HG02763 (cell line): ENCODE measurements around the gene PCNA.
A peak's percentile ranks its signal among the peaks of the same experiment; 100 is the strongest.

Source experiments
- ATAC-seq: cut with Tn5 transposase; IDR thresholded peaks from one replicate; pipeline ENCODE4 v1.9.1; 2021; ENCODE audit warnings: mild to moderate bottlenecking, moderate library complexity; ENCODE audit not compliant: unreplicated experiment

PCNA gene

DNA sequence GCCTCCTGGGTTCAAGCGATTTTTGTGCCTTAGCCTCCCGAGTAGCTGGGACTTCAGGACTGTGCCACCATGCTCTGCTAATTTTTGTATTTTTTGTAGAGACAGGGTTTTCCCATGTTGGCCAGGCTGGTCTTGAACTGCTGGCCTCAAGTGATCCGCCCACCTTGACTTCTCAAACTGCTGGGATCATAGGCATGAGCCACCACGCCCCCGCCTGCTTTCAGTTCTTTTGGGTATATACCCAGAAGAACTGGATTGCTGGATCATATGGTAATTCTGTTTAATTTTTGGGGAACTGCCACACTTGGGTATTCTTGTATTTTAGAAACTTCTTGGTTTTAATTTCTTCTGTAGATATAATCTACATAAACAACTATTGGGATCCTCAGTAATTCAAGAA, 24.1 kb upstream of the PCNA start:
- no peak for ATAC-seq

DNA sequence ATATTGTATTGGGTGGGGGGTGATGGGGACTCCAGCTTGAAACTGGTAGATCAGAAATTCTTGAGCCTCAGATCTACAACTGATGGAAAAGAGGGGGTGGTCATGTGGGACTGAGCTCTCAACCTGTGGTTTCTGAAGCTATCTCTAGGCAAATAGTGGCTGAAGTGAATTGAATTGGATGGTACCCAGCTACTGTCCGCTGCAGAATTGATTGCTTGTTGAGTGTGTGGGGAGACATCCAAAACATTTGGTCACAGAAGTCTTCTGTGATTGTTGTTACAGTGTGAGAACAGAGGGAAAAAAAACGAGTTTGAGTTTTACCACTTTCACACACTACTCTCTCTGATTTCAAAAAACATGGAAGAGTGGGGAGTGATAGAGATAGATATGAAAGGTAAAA, 21.9 kb upstream of the PCNA start:
- ATAC-seq: no peak

DNA sequence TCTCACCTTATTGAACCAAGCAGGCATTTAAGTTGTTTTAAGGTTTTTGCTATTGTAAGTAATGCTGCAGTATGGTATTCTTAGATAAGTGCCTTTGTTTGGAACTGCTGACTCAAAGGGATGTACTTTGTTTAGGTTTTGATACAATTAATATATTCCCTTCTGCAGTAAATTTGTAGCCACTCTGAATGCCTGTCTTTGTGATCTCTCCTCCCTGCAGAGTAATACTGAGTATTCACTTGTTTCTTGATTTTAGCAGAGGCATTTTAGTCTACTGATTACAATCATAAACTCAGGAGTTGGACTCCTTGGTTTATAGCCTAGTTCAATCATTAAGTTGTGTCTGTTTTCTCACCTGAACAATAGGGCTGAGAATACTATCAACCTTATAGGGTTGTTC, 20.4 kb upstream of the PCNA start:
- ATAC-seq: no peak

DNA sequence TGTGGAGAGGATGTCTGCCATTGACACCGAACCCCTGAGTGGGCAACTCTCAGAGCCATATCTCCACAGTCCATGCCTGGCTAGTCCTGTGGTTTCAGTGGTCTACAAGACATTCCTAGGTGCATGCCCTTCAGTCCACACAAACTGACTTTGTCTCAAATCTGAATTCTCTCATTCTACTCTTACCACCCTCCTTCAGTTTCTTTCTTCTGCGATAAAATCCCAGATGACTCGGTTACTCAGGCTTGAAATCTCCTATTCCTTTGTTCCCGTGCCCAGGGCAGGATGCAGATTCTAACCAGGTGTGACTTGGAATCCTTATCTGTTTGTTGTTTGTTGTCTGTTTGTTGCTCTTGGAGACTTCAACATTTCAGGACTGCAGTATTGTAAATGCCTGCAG, 16.3 kb upstream of the PCNA start:
- peak; percentile 20 for ATAC-seq

DNA sequence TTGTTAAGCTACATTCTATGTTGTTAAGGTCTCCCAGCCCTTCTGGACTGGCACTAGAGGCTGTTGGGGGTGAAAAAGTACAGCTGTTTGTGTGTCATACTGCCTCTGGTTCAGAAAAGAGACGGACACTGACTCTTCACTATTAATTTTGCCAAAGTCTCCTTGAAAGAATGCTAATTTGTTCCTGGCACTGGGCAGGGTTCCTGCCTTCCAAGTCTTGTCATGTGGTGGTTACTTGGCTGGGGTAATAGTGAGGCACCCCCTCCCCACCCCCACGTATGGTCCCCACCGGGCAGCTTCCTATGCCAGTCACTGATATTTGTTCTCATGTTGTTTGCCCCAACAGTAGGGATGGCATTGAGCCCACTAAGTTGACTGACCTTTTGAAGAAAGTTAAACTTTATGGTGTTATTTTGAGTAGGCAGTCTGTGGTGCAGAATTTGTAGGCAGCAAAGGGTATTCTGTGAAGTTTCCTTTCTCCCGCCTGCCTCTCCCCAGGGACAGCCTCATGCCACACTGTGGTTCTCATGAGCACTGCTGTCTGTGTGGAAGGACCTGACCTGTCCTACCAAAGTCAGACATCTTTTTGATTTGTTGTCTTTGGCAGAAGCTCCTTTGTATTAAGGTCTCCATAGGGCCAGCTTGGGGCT, 15.7 kb upstream of the PCNA start:
- peak; percentile 45 for ATAC-seq

DNA sequence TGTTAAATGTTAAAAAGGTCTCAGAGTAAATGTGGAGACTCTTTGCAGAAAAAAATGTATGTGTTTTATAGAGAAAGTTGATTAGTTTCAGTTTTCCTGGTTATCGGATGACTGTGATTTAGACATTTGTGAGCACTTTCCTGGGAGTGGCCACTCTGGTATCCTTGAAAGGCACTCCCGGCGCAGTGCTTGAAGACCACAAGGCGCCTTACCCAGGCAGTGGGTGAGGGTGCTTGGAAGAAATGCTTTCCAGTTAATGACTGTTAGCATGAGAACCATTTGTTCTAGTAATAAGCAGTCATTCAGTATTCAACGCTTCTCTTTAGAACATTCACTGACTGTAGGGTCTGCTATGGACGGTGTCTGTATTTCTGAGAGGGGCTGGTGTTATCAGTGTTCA, 14.2 kb upstream of the PCNA start:
- no peak for ATAC-seq

DNA sequence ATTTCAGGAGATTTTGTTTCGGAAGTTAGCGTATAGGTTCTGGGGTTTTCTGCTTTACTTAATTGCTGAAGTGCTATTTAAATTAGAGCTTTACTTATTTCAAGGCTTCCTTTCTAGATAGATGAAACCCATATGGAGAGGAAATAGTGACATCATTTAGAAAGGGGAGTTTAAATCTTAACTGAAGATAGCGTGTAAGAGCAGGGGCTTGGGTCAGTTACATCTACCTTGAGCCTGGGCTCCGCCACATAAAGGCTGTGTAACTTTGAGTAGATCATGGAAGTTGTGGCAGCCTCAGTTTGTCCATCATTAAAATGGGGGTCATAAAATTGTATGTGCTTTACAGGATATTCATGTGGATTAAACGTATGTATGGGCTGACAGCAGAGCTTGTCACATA, 11.7 kb upstream of the PCNA start:
- ATAC-seq: no peak

DNA sequence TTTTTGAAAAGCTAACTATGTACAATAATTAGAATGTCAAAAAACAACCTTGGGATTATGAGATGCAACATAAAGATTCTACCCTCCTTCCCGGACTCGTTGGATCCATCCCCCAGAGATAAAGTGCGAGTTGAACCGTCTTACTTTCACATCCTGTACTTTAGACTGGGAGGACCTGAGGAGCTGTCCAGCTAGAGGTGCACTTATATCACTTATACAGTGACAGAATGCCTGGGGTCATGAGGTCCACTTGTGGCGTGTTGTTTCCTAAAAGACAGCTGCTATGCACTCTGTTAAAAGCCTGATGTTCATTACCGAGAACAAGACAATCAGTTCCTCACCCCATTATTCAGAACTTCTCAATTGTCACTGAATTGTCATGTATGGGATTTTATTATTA, 9.1 kb upstream of the PCNA start:
- no peak for ATAC-seq

DNA sequence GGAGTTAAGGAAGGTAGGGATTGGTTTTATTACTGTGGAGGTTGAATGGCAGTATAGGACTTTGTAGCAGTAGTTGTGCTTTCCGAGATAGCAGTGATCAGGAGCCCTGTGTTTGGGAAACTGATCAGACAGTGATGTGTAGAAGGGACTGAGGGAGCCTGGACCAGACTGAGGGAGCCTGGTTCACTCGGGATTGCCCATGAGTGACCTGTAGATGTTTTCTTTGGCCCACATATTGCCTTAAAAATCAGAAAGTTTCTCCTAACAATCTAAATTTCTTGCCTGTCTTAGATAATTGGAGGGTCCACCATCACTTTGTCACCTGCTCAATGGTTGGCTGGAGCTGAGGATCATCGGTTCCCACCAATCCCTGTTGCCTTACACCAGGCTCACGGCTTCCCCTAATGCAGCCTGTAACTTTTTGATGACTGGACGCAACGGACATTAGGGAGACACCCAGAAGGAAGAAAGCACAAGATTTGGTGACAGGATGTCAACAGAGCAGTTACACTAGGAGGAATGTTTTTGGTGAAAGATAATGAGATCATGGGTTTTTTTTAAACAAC, 8.2 kb upstream of the PCNA start:
- ATAC-seq: no peak

DNA sequence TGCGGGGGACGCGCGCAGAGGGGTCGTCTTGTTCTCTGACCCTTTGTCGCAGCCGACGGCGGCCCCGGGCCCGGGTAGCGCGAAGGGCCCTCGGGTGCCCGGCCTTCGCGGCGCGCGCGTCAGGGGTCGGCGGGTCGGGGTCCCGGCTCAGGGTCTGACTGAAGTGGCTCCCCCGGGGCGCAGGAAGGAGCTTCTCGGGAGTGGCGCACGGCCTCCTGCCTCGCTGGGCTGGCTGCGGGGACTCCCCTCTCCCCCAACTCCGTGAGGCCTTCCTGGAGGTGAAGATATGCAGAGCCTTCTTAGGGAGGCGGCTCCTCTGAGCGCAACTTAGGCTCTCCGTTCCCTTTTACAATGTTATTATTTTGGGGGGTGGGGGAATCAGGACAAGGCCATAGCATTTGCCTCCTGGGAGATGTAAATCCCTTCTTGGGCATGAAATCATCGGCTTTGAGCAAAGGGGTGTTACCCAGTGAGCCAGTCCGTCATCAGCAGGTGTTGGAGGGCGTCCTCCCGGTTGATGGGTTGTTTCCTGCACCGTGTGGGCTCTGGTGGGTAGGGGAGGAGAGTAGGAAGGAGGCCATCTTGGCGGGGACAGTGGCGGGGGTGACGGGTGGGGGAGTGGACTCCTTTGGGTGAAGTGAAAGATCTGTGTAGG, 7.6 kb upstream of the PCNA start:
- ATAC-seq: peak; percentile 22

DNA sequence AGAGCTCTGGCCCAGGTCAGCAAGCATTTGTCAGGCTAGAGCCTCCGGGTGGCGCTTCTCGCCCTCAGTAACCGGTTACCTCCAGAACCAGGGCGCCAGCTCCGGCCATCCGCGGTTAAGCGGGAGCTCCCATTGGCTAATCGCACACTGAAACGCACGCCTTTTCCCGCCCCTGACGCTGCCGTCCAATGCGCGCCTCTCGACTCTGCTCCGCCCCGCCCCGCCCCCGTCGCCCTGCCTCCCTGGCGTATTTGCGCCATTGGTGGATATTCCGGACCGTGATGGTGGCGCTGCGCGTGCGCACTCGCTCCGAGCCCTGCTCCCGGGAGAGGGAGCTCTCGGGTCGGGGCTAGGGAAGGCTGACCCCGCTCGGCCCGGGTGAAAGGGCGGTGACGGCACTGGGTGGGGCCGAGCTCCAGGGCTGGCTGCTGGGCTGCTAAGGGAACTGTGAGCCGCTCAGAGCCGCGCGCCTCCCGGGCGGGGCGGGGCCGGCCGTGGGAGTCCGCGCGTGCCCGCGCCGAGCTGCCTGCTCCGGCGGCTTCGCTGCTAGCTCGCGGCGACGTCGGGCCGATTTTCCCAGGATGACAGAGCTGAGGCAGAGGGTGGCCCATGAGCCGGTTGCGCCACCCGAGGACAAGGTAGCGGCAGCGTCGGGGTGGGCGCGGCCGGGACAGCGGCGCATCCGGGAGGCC, 6.9 kb upstream of the PCNA start, which contains the start of gene CDS2:
TSS of gene CDS2 (plus strand) at position 497 of the 692 bp plus-strand sequence. CDS start at position 582, 85 bp downstream.
- ATAC-seq: peak; percentile 88

DNA sequence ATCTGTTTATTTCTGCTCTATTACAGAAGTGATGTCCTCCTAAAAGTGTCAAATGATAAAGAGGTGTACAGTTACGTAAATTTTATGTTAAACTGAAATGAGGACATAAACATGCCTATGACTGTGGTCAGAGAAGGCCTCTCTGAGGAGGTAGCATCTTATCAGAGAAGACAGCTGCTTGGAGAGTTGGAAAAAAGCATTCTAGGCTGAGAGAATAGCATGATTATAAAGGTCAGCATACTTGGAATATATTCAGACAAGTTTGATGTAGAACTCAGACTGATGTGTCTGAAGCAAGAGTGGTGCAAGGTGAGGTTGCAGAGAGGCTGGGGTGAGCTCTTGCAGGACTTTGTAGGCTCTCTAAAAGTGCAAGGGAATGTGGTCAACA, 3.1 kb upstream of the PCNA start:
- ATAC-seq: no peak

DNA sequence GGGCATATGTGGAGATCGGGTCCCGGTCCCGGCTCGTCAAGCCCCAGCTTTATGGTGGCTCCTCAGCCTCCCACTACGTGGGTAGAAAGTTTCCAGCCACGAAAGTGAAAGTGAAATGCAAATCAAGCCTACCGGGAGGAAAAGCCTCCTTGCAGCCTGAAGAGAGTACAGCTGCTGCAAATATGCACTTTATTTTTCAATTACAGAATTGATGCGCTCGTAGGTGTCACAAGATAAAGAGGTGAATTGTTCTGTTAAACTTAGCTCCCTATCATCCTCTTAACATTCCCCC, 373 bp upstream of the PCNA start:
- ATAC-seq: no peak

DNA sequence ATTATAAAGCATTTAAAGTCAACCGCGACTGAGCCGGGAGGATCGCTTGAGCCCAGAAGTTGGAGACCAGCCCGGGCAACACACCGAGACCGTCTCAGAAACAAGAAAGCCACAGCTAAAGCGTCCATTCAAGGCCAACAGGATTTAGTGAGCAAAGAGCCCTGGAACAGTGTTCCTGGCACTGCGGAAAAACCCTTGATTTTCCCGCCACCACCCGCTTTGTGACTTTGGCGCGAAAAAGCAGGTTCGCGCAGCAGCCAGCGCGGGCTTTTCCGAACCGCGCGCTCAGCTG, 669 bp downstream of the PCNA start:
- ATAC-seq: no peak

DNA sequence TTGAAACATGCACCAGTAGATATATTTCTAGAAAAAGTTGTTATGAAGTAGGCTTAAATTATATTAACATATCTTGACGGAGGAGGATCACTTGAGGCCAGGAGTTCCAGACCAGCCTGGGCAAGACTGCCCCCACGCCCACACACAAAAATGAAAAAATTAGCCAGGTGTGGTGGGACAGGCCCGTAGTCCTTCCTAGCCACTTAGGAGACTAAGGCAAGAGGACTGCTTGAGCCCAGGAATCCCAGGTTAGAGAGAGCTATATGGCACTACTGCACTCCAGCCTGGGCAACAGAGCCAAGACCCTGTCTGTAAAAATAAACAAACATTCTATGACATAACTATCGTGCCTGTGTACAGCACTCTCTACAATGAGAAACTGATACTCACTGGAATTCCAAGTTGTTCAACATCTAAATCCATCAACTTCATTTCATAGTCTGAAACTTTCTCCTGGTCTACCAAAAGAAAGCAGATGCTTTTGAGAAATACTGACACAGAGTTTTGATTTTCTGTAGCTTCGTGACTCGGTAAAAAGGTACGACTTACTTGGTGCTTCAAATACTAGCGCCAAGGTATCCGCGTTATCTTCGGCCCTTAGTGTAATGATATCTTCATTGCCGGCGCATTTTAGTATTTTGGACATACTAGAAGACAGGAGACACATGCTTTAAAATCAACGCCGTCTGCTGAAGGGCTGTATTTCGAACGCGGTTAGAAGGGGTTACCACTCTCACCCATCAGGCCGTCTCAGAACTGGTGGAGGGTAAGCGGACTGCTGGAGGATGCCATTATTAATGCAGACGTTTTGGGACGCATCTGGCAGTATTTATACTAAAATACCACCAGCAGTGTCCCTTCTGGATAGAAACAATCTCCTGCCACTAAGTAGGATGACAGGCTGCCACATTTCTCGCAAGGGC, 1.3 kb downstream of the PCNA start:
- no peak for ATAC-seq

DNA sequence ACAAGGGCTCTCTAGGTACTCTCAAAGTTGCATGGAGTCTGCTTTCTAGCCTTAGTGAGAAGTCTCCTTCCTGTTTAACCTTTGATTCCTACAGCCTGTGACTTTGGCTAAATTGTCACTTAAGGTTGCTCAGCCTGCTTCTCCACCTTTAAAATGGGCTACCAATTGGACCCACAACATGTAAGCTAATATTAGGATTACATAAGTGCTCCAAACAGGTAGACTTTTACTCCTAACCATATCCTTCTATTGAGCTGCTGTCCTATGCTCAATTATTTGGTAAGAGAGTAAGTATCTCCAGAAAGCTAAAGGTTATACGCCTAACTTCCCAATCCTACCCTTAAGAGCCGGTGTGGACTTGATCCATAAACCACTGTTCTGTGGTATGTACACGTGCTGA, 2.9 kb downstream of the PCNA start:
- ATAC-seq: no peak

DNA sequence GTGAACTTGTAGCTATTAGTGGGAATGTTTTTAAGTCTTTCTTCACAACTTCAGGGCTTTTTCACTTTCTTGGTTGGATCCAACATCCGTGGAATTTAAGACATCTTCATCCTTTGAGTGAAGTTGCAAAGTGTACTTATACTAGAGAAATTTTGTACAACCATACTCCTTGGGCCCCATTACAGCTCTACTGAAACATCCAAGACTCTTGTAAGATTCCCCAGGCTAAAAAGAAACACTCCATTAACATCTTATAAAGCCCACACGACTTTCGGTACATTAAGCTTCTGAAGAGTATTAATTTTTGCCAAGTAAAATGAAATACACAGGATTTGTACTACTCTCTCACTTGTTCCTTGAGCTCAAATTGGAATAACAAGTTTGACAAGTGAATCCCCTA, 5.4 kb downstream of the PCNA start:
- no peak for ATAC-seq

DNA sequence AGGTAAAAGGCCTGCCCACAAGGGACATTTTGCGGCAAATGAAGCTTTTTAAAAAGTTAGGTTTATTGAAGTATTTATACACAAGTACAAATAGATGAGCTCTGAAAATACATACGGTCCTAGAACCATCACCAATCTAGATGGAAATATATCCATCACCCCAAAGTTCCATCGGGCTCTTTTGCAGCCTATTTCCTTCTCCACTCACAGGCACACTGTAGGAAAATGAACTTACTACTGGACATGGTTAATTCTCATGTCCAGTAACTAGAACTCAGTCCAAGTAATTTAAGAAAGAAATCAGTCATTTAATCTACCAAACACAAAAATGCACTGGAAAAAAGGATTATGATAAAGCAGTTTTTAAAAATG, 6.2 kb downstream of the PCNA start:
- ATAC-seq: no peak

DNA sequence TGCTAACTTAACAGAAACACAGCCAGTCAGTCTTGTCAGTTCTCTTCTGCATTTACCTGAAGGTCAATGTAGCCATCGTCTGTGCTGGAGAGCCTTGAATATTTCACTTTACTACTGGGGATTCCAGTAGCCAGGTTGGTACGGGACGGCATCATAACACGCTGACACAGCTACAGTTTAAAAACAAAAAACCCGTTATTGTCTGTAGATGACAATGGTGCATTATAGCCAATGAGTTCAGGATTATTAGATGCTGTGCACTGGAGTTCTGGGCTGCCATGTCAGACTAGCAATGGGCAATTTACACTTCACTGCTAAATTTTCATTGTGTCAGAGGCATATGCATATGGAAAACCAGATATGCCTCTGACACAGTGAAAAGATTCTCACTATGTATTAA, 10.5 kb downstream of the PCNA start:
- no peak for ATAC-seq

DNA sequence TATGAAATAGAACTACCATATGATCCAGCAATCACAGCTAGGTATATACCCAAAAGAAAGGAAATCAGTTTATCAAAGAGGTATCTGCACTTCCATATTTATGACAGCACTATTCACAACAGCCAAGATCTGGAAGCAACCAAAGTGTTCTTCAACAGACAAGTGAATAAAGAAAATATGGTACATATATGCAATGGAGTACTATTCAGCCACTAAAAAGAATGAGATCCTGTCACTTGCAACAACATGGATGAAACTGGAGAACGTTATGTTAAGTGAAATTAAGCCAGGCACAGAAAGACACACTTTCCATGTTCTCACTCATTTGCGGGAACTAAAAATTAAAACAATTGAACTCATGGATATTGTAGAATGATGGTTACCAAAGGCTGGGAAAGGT, 15.3 kb downstream of the PCNA start:
- no peak for ATAC-seq

DNA sequence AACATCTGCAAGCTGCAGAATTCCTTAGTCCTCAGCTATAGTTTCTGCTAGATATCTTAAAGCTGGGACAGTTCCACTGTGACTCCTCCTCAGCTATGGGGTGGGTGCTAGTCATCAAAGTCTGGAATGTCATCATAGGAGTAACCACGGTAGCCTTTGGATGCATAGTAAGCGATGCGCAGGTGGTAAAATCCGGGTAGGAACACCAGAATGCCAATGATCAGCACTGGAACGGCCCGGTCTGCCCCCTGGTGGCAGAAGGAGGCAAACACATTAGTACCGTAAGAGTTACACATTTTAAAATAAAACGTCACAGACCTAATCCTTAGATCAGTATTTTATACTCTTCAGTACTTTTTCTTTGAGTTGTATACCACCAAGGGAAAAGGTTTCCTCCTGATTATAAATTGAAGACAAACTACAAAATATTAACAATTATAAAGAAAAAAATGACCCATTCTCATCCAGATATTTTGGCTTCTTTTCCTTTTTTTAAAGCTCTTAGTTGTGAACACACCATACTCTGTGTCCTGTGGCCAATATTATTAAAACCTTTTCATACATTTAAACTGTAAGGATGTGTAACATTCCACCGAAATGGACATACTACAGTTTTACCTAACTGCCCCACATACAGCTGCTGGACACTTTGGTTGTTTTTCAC, 18.9 kb downstream of the PCNA start:
- ATAC-seq: no peak
